GM18526 (cell line): Measurements from ENCODE around the gene CCDC12.
A peak's percentile ranks its signal among the peaks of the same experiment; 100 is the strongest.

Source experiments
- POLR2A ChIP-seq: IDR thresholded peaks from 3 replicates; pipeline ENCODE4 v1.6.1; 2011; ENCODE audit not compliant: insufficient read length; ENCODE audit errors: extremely low read depth

CCDC12 gene

DNA sequence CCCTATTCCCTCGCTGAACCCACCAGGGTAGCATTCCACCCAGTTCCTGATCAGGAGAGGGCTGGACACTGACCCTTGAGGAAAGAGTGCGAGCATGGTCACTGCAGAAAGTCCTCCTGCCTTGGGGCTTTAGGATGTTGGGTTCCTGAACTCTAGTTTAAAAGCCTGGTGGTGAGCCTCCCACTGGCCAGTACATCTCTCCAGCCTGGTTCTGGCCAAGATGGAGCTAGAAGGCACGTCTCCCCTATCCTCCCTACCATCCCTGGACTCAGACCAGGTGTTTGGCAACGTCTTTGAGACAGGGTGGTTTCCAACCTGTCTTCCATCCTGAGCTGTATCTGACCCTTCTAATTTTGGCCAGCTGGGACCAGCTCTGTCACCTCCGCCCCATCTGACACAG lies 34.4 kb upstream of the CCDC12 start:
- no peak for TF ChIP-seq POLR2A

DNA sequence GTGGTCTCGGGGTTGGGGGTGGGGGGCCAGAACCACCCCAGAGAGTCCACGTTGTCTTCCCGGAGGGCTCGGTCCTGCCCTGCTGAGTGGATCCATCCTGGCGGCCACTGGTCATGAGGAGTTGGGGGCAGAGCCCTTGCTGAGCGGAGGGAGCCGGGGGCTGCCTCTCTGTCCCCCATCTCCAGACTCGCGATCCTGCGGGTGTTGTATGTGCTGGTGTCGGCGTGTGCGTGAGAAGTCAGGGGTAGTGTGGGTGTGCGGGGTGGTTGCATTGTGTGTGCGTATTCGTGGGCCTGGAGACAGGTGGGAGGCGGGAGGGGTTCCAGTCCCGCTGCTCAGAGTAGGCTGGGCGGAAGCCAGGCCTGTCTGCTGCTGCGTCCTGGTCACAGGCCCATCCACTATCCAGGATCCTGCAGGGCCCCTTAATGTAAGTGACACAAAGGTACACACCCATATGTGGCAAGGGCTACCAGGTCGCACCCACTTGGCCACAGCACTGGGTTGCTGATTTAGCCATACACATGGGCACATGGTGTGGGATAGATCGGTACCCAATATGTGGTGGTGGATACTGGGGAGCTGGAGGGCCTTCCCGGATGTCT lies 33.7 kb upstream of the CCDC12 start:
- TF ChIP-seq POLR2A: no peak

DNA sequence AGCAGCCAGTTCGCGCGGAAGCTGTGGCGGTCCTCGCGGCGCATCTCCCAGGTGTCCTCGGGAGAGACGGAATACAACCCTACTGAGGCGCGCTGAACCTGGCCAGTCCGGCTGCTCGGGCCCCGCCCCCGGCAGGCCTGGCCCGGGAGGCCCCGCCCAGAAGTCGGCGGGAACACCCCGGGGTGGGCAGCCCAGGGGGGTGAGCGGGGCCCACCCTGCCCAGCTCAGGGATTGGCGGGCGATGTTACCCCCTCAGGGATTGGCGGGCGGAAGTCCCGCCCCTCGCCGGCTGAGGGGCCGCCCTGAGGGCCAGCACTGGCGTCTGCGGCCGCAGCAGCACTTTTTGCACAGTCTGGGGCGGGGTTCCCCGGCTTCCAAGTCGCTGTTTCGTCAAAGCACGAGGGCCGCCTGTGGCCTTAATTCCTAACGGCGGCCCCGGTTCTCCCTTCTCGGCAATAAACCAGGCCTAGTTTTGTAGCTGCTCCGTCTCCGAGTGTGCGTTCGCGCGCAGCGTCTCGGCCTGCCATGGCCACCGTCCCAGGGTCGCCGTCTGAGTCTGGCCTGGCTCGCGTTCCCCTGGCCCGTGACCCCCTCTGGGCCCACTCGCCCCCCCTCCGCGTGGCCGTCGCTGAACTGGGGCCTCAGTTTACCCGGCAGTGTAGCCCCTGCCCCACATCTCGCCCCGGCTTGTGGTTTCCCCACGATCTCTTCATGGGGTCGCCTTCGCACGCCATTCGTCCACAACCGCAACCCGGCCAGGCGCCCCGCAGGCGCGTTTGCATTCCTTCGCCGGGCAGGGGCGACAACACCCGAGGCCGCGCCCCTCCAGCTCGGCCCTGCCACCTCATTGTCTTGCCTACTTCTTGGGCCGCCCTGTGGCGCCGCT lies 32.9 kb upstream of the CCDC12 start:
- peak; percentile 43 for TF ChIP-seq POLR2A

DNA sequence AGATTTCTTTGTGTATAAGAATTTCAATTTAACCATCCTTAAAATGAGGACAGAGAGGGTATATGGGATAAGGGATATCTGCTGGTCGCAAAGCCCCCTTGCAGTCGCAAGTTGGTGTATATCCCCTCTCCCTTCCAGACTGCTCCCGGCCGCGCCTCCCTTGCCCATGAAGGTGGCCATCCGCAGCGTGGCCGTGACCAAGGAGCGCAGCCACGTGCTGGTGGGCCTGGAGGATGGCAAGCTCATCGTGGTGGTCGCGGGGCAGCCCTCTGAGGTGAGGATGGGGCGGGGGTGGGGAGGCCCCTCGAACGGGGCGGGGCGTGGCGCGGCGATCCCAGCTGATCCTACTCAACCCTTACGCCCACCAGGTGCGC lies 32.3 kb upstream of the CCDC12 start:
- no peak for TF ChIP-seq POLR2A

DNA sequence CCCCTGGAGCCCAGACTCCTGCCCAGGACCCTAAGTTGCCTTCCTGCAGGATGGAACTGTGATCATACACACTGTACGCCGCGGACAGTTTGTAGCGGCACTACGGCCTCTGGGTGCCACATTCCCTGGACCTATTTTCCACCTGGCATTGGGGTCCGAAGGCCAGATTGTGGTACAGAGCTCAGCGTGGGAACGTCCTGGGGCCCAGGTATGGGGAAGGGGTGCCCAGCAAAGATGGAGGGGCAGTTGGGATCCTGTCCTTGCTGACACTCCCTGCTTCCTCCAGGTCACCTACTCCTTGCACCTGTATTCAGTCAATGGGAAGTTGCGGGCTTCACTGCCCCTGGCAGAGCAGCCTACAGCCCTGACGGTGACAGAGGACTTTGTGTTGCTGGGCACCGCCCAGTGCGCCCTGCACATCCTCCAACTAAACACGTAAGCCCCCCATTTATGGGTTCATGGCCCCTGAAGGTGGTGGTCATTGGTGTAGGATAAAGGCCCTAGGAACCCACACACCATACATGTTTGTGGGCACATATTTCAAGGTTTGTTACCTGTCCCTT lies 31.8 kb upstream of the CCDC12 start:
- no peak for TF ChIP-seq POLR2A

DNA sequence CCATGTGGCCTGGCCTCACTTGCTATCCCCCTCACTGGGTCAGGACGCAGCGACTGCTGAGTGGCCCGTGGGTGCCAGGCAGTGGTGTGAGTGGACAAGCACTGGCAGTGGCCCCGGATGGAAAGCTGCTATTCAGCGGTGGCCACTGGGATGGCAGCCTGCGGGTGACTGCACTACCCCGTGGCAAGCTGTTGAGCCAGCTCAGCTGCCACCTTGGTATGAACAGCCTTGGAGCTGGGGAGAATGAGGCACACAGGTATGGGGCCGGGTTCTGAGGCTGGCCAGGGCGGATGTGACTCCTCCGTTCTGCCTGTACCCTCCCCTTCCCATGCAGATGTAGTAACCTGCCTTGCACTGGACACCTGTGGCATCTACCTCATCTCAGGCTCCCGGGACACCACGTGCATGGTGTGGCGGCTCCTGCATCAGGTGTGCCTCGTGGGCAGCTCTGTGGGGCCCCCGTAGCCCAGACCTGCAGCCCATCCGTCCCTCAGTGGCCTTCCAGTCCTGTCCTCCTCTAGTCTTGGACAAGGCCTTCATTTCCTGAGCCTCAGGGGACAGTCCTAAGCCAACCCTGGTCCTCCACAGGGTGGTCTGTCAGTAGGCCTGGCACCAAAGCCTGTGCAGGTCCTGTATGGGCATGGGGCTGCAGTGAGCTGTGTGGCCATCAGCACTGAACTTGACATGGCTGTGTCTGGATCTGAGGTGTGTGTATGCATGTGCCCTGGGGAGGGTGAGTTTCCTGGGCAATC lies 31.1 kb upstream of the CCDC12 start:
- TF ChIP-seq POLR2A: no peak

DNA sequence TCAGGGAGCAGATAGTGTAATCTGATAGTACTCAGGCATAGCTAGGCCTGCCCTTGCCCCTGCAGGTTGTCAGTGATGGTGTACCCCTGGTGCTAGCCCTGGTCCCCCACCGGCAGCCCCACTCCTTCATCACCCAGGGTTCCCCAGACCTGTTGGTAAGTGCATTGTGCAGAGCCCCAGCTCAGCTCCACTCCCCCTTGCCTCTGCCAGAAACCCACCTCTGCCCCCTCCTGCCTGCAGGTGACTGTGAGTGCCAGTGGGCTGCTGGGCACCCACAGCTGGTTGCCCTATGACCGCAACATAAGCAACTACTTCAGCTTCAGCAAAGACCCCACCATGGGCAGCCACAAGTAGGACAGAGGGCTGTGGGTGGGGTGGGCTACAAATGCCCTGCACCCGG lies 30.5 kb upstream of the CCDC12 start:
- no peak for TF ChIP-seq POLR2A

DNA sequence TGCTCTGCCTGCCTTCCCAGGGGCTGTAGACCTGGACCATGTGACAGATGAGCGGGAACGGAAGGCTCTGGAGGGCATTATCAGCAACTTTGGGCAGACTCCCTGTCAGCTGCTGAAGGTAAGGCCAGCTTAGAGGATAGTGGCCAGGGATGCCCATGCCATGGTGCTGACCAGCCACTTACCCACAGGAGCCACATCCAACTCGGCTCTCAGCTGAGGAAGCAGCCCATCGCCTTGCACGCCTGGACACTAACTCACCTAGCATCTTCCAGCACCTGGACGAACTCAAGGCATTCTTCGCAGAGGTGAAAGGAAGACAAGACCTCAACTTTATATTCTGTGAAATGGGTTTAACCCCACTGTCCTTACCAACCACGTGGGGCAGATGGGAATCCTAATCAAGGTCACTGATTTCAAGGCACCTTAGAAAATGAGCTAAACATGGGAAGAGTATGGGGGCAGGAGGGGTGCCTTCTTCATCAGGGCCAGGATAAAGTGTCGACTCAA lies 29.7 kb upstream of the CCDC12 start:
- no peak for TF ChIP-seq POLR2A

DNA sequence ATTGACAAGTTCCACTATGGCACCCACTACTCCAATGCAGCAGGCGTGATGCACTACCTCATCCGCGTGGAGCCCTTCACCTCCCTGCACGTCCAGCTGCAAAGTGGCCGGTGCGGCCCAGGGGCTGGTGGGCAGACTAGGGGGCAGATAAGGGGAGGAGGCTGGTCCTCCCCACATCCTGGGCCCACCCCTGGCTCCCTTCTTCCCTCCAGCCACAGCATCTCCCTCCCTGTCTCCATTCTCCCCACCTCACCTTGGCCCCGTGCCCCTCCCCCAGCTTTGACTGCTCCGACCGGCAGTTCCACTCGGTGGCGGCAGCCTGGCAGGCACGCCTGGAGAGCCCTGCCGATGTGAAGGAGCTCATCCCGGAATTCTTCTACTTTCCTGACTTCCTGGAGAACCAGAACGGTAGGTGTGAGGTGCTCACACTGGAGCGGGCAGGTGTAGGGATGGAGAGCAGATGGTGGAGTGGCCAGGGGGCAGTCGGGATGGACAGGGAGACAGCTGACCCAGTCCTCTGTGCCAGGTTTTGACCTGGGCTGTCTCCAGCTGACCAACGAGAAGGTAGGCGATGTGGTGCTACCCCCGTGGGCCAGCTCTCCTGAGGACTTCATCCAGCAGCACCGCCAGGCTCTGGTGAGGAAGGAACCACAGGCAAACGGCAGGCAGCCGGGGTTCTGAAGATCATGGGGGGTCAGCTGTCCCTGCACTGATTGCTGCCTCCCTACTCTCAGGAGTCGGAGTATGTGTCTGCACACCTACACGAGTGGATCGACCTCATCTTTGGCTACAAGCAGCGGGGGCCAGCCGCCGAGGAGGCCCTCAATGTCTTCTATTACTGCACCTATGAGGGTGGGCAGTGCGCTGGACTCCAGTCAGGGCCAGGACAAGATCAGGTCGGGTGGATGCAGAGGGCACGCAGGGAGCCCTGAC lies 28.9 kb upstream of the CCDC12 start:
- no peak for TF ChIP-seq POLR2A

DNA sequence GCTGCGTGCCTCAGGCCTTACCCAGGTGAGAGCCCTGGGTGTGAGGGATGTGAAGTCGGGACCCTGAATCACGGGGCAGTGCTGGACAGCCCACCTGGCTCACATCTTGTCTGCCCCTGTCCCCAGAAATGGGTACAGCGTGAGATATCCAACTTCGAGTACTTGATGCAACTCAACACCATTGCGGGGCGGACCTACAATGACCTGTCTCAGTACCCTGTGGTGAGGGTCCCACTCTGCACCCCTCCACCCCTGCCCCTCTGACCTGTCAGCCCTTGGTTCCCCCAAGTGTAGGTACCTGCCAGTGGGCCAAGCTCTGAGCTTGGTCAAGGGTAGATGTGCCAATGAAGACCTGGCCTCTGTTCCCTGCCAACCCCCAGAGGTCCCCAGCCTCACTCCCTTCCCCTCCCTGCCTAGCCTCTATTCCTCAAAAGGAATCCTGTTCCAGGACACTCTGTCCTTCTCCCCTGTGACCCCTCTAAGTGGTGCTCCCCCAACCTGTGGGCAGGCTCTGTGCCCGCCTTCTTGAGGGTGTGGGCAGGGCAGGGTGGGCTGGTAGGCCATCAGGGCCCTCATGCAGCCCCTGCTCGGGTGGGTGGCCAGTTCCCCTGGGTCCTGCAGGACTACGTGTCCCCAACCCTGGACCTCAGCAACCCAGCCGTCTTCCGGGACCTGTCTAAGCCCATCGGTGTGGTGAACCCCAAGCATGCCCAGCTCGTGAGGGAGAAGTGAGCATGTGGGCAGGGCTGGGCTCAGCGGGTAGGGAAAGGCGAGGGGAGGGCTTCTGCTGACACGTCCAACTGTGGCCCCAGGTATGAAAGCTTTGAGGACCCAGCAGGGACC lies 28.0 kb upstream of the CCDC12 start:
- TF ChIP-seq POLR2A: no peak

DNA sequence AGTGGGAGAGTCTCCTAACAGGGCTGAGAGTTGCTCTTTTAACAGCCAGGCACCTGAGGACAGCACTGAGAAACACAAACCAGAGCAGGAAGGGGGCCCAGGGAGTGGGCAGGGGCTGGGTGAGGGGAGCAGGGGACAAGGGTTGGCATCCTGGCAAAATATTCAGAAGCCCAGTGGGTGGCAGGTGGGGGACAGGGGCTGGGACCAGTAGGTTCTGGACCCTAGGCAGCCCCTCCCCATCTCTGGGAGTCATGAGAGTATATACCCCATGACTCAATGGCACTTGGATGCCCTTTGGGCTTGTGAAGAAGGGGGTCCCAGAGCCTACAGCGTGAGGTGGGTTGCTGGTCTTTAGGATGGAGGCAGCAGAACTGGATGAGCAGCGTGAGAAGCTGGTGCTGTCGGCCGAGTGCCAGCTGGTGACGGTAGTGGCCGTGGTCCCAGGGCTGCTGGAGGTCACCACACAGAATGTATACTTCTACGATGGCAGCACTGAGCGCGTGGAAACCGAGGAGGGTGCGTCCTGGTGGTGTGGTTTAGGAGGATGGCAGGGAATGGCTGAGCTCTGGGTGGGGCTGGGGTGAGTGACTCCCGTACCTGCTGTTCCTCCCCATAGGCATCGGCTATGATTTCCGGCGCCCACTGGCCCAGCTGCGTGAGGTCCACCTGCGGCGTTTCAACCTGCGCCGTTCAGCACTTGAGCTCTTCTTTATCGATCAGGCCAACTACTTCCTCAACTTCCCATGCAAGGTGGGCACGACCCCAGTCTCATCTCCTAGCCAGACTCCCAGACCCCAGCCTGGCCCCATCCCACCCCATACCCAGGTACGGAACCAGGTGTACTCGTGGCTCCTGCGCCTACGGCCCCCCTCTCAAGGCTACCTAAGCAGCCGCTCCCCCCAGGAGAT lies 27.2 kb upstream of the CCDC12 start:
- no peak for TF ChIP-seq POLR2A

DNA sequence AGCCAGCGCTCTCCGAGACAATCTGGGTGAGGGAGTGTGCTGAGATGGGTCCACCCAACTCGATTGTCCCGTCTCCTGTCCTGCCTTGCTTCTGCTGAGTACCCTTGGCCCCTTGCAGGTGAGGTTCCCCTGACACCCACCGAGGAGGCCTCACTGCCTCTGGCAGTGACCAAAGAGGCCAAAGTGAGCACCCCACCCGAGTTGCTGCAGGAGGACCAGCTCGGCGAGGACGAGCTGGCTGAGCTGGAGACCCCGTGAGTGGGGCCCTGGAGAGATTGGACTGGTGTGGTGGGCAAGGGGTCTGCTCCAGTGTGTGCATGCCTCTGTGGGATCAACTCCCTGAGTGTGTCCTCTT lies 26.5 kb upstream of the CCDC12 start:
- no peak for TF ChIP-seq POLR2A
